ENCODE measurements around the gene EBF3.

The EBF3 gene

GRCh38 chr10:129936923-129937300 is 27.2 kb downstream of the EBF3 start:
- H3K4me1 ChIP-seq: no peaks in the 10 kb centered on the region
- peak in 1 of 2 donors; percentile 54 for DNase-seq
- no peaks in the 10 kb centered on the region for H3K9me3 ChIP-seq
- H3K27ac ChIP-seq: no peak overlapping the region
- H3K4me3 ChIP-seq: no peak overlapping the region
- no peaks in the 10 kb centered on the region for H3K27me3 ChIP-seq
- H3K36me3 ChIP-seq: no peaks in the 10 kb centered on the region
- TF ChIP-seq, protein P1, sequence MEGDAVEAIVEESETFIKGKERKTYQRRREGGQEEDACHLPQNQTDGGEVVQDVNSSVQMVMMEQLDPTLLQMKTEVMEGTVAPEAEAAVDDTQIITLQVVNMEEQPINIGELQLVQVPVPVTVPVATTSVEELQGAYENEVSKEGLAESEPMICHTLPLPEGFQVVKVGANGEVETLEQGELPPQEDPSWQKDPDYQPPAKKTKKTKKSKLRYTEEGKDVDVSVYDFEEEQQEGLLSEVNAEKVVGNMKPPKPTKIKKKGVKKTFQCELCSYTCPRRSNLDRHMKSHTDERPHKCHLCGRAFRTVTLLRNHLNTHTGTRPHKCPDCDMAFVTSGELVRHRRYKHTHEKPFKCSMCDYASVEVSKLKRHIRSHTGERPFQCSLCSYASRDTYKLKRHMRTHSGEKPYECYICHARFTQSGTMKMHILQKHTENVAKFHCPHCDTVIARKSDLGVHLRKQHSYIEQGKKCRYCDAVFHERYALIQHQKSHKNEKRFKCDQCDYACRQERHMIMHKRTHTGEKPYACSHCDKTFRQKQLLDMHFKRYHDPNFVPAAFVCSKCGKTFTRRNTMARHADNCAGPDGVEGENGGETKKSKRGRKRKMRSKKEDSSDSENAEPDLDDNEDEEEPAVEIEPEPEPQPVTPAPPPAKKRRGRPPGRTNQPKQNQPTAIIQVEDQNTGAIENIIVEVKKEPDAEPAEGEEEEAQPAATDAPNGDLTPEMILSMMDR (IDR thresholded peaks at IDR 0.05): no peak
- intact Hi-C loops (cut with DNase I; ENCODE audit: low total_unique reads): no loop called here

- no peak overlapping the region for H3K4me3 ChIP-seq
- H3K27ac ChIP-seq: no peak overlapping the region
- H3K9me3 ChIP-seq: no peaks in the 10 kb centered on the region
- intact Hi-C loops (cut with DNase I; ENCODE audit: low total_unique reads): no loop called here
- peak in 1 of 2 donors; percentile 59 for DNase-seq
- H3K36me3 ChIP-seq: no peaks in the 10 kb centered on the region
- TF ChIP-seq, protein P1 (IDR thresholded peaks at IDR 0.05): no peak
- no peaks in the 10 kb centered on the region for H3K27me3 ChIP-seq
- no peaks in the 10 kb centered on the region for H3K4me1 ChIP-seq
These were observed 27.7 kb downstream of the EBF3 start for GRCh38 chr10:129936266-129936922.

- Histone ChIP-seq H3K36me3 (no peaks in the 10 kb centered on the region), H3K4me3 (no peak overlapping the region), H3K27ac (no peak overlapping the region), H3K9me3 (no peaks in the 10 kb centered on the region), H3K4me1 (no peaks in the 10 kb centered on the region), H3K27me3 (no peaks in the 10 kb centered on the region)
- DNase-seq: no peak
- intact Hi-C loops (cut with DNase I; ENCODE audit: low total_unique reads): no loop called here
- TF ChIP-seq, protein P1 (IDR thresholded peaks at IDR 0.05): no peak
These were observed 28.3 kb downstream of the EBF3 start for GRCh38 chr10:129935867-129936152.

DNA sequence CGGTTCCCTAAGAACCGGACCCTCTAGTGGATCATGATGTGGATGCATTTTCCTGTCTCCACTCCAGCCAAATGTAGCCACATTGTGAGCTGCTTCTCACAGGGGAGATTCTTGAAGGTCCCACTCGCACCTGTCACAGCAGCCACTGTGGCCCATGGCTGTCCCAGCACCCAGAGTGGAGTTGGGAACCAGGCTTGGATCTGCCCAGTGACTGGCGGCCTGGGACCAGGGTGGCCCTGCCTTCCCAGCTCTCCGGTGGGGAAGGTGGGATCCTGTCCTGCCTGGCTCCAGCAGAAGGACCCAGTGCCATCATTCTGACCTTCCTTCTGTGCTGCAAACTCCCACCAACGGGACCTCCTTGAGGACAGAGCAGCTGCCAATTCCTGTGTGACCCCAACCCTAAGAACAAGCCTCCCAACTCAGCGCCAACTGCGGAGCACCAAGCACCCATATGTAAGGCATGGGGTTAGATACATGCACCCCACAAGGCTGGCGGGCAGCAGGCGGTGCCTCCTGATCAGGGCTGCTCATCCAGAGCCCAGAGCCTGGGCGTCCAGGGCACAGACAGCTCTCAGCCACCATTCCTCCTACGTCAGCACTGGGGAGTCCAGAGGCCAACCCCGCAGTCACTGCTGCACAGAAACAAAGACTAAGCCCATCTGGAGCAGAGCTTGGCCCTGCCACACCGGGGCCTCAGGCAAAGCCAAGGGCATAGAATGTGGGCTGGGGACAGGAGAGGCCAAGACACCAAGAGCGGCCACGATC is 28.8 kb downstream of the EBF3 start:
- H3K27ac ChIP-seq: no peak overlapping the region
- H3K9me3 ChIP-seq: no peaks in the 10 kb centered on the region
- intact Hi-C loops (cut with DNase I; ENCODE audit: low total_unique reads): no loop called here
- H3K4me3 ChIP-seq: no peak overlapping the region
- no peaks in the 10 kb centered on the region for H3K27me3 ChIP-seq
- H3K4me1 ChIP-seq: no peaks in the 10 kb centered on the region
- no peaks in the 10 kb centered on the region for H3K36me3 ChIP-seq
- TF ChIP-seq, protein P1 (IDR thresholded peaks at IDR 0.05): no peak
- peak in 1 of 2 donors; percentile 33 for DNase-seq

DNA sequence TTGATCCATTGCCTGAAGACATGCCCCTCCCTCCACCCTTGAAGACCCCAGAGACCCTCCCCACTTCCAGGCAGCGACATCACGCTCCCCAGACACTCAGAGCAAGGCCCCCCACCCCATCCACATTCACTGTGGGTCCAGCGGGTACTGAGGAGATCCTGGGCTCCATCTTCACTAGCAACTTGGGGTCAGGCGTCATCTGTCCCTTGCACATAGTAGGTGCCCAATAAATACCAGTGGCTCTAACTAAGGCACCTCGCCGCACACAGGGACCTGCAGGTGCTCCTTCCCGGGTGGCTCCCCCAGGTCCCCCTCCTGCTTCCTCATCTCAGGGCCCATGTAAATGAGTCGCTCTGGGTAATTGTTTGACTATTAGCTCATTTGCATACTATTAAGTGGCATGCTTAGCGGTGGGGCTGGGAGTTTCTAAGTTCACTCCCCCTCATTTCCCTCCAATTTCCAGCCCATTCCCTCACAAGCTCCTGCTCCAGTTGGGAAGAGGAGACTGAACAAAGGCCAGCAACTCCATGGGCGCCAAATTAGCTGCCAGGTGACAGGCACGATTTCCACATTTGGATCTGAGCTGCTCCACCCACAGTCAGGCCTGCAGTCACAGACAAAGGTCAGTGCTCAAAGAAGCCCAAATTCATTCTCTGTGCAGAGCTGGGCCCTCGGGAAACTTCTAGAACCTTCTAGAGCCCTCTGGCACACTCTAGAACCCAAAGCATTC is 29.7 kb downstream of the EBF3 start:
- no peaks in the 10 kb centered on the region for H3K36me3 ChIP-seq
- no peaks in the 10 kb centered on the region for H3K9me3 ChIP-seq
- no peaks in the 10 kb centered on the region for H3K4me1 ChIP-seq
- DNase-seq: peak in 1 of 2 donors; percentile 49
- H3K4me3 ChIP-seq: no peak overlapping the region
- no peaks in the 10 kb centered on the region for H3K27me3 ChIP-seq
- no peak overlapping the region for H3K27ac ChIP-seq
- intact Hi-C loops (cut with DNase I; ENCODE audit: low total_unique reads): no loop called here
- TF ChIP-seq, protein P1 (IDR thresholded peaks at IDR 0.05): no peak

All from tibial artery (tissue), 4 donors.